OCI-LY7 (cell line): Measurements from ENCODE around the gene VAC14.

ENCODE experiments used
- CTCF ChIP-seq: fragments of 200-600 bp; sonication (generic); conservative IDR thresholded peaks from 2 replicates; pipeline ENCODE4 v1.5.1; 2014; ENCODE audit warnings: mild to moderate bottlenecking, antibody characterized with exemption, low read length, moderate library complexity, mixed read lengths
- EZH2phosphoT487 ChIP-seq: fragments of 200-600 bp; sonication (generic); IDR thresholded peaks from 2 replicates; pipeline ENCODE4 v1.6.1; 2018; ENCODE audit warnings: low read depth, borderline replicate concordance, mild to moderate bottlenecking, mixed run types, antibody characterized with exemption, low read length, moderate library complexity, mixed read lengths

GRCh38 chr16:70699696-70700095, 101.3 kb downstream of the VAC14 start:
- TF ChIP-seq CTCF = no peak
- TF ChIP-seq EZH2phosphoT487 = no peak
